ENCODE results near the gene IKZF1.

DNA sequence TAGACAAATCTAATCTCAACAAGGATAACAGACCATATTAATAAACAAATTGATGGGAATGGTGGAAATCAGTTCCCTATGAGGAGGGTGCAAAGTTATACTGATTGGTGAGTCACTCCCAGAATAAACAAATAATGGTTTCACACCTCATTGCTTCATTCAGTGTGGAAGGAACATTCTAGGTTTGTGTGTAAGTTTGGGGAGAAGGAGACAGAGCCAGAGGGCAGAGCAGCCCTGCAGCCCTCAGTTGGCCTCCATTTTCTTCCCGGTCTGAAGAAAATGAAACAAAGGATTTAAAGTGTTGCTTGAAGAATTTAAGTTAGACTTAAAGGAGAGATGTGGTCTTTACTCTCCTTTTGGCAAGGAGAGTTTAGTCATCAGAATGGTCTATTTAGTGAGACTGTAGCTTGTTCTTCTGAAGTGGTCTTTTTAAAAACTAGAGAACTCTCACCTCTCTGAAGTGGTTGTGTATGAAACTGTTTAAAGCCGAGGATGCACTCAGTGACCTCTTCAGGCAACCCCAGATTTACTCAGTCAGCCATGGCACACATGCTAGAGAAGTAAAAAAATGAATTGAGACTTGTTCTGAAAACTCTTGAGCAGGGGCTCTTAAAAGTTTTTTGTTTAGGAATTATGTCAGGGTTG lies 27.2 kb downstream of the IKZF1 start:
- TF ChIP-seq CTCF (conservative IDR thresholded peaks at IDR 0.05 in 1 of 2, IDR thresholded peaks at IDR 0.05 in 1 of 2; ENCODE audit: extremely low read depth in 1 of 2, insufficient read depth in 1 of 2, low read depth in 1 of 2, low read length in 2 of 2) (no peak), EZH2 (IDR thresholded peaks at IDR 0.05; ENCODE audit: borderline replicate concordance, low read length) (no peak)
